ENCODE results near the gene EYA2.

GRCh38 chr20:47095690-47096089, 201.0 kb downstream of the EYA2 start:
- TF ChIP-seq CTCF (IDR thresholded peaks at IDR 0.05), result no peak
- TF ChIP-seq POLR2A (IDR thresholded peaks at IDR 0.05), result no peak
- TF ChIP-seq POLR2AphosphoS5 (IDR thresholded peaks at IDR 0.05), result no peak

Measured in prostate gland (tissue), 2 donors.